K562 (cell line): ENCODE measurements around the gene TTC27. TPM values are rescaled to one million over a fixed set of nuclear protein-coding genes. Genes with fewer than 3 reads are reported as not detected.

ENCODE experiments used
- EGR1 ChIP-seq: fragments of 450-650 bp; conservative IDR thresholded peaks from 2 replicates; pipeline ENCODE4 v1.6.1; 2017; ENCODE audit warnings: mild to moderate bottlenecking
- FOXP1 ChIP-seq: sonication (generic); formaldehyde crosslinking; IDR thresholded peaks from 2 replicates; pipeline ENCODE4 v1.8.0; 2022; ENCODE audit warnings: mild to moderate bottlenecking, missing genetic modification reagents
- GABPA ChIP-seq: fragments of 200-800 bp; sonication (Bioruptor generic); conservative IDR thresholded peaks from 2 replicates; pipeline ENCODE4 v1.6.1; 2016; ENCODE audit warnings: low read depth, missing genetic modification characterization, missing compliant biosample characterization
- GATAD2A ChIP-seq: fragments of 450-650 bp; IDR thresholded peaks from 2 replicates; pipeline ENCODE4 v1.6.1; 2017
- JUN ChIP-seq, 2 experiments: sonication (generic) in 1 of 2; formaldehyde crosslinking in 1 of 2; IDR thresholded peaks; 2 replicates each; pipeline versions ENCODE4 v1.6.1 to v1.8.0; 2012 to 2022; ENCODE audit warnings: borderline replicate concordance in 2 of 2, mild to moderate bottlenecking in 2 of 2, improper control_type of control experiment in 1 of 2, low read depth in 1 of 2, low read length in 1 of 2, missing genetic modification reagents in 1 of 2
- LARP7 ChIP-seq: fragments of 450-650 bp; IDR thresholded peaks from 2 replicates; pipeline ENCODE4 v1.6.1; 2016
- PRDM10 ChIP-seq: fragments of 450-650 bp; IDR thresholded peaks from 2 replicates; pipeline ENCODE4 v1.6.1; 2018; ENCODE audit not compliant: partially characterized antibody
- SP2 ChIP-seq: IDR thresholded peaks from 2 replicates; pipeline ENCODE4 v1.6.1; 2011; ENCODE audit warnings: mild to moderate bottlenecking, low read depth, low read length, moderate library complexity; ENCODE audit not compliant: poor library complexity, severe bottlenecking; ENCODE audit errors: extremely low read depth
- ZBTB17 ChIP-seq: fragments of 450-650 bp; formaldehyde crosslinking; IDR thresholded peaks from 2 replicates; pipeline ENCODE4 v1.4.0; 2020; ENCODE audit warnings: mild to moderate bottlenecking
- ZBTB5 ChIP-seq: fragments of 450-650 bp; IDR thresholded peaks from 2 replicates; pipeline ENCODE4 v1.6.1; 2017; ENCODE audit warnings: antibody characterized with exemption
- ZNF707 ChIP-seq: fragments of 250-450 bp; sonication (Bioruptor Pico); conservative IDR thresholded peaks from 2 replicates; pipeline ENCODE4 v1.8.0; 2022; ENCODE audit warnings: inconsistent platforms, mild to moderate bottlenecking, moderate library complexity
- polyA plus RNA-seq, 8 experiments: library from polyadenylated mRNA; depleted of rRNA in 4 of 8; stranded (reverse) in 5 of 8; unstranded in 3 of 8; fragments of >200 nt; fragmentation: Nextera tagmentation in 2 of 8; fragmentation: Illumina TruSeq in 1 of 8; extraction: Ambion mirVana in 2 of 8; extraction: Trizol in 1 of 8; gene quantifications; 2 replicates each; pipeline versions ENCODE4 v1.2.1 to v1.2.3, GENCODE V29; 2011 to 2014; ENCODE audit warnings: inconsistent platforms in 1 of 8, missing spikeins in 1 of 8
- total RNA-seq, 7 experiments: library from RNA; depleted of rRNA in 6 of 7; stranded (reverse); fragments of >200 nt in 6 of 7; fragmentation: Illumina TruSeq in 2 of 7; extraction: Trizol in 2 of 7; gene quantifications; 2 replicates each; pipeline versions ENCODE4 v1.2.1 to v1.2.3, GENCODE V29; 2011 to 2021; ENCODE audit warnings: low replicate concordance in 1 of 7
- TF ChIP-seq, protein P1 (sequence below): fragments of 250-450 bp; sonication (Bioruptor Pico); IDR thresholded peaks from 2 replicates; pipeline ENCODE4 v1.4.0; 2020; ENCODE audit warnings: borderline replicate concordance
- TF ChIP-seq, protein P2 (sequence below): fragments of 250-450 bp; sonication (Bioruptor Pico); IDR thresholded peaks from 2 replicates; pipeline ENCODE4 v1.8.0; 2021; ENCODE audit warnings: moderate library complexity, mild to moderate bottlenecking, inconsistent platforms

TTC27 gene
- total and polyA plus RNA-seq, 9 of the 15 experiments (the other 6 are each of a cell fraction or from before 2014, with no cell fraction given) = 44.3 to 93.4 (median 57.3) TPM

GRCh38 chr2:32711908-32712501, 84.2 kb downstream of the TTC27 start (continued):
- TF ChIP-seq FOXP1 (CRISPR knock-in tag) (no peak), ZBTB17 (CRISPR knock-in tag) (no peak), JUN (IDR thresholded peaks at IDR 0.05; ENCODE audit: borderline replicate concordance, low read depth, low read length) (no peak), JUN (CRISPR knock-in tag; IDR thresholded peaks at IDR 0.05; ENCODE audit: borderline replicate concordance) (no peak), SP2 (no peak), PRDM10 (no peak), ZNF707 (CRISPR knock-in tag) (no peak), LARP7 (no peak), GABPA (tag) (no peak), EGR1 (no peak), GATAD2A (no peak), ZBTB5 (no peak)
- TF ChIP-seq, protein P1, sequence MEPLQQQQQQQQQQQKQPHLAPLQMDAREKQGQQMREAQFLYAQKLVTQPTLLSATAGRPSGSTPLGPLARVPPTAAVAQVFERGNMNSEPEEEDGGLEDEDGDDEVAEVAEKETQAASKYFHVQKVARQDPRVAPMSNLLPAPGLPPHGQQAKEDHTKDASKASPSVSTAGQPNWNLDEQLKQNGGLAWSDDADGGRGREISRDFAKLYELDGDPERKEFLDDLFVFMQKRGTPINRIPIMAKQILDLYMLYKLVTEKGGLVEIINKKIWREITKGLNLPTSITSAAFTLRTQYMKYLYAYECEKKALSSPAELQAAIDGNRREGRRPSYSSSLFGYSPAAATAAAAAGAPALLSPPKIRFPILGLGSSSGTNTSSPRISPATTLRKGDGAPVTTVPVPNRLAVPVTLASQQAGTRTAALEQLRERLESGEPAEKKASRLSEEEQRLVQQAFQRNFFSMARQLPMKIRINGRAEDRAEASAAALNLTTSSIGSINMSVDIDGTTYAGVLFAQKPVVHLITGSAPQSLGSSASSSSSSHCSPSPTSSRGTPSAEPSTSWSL = no peak
- TF ChIP-seq, protein P2, sequence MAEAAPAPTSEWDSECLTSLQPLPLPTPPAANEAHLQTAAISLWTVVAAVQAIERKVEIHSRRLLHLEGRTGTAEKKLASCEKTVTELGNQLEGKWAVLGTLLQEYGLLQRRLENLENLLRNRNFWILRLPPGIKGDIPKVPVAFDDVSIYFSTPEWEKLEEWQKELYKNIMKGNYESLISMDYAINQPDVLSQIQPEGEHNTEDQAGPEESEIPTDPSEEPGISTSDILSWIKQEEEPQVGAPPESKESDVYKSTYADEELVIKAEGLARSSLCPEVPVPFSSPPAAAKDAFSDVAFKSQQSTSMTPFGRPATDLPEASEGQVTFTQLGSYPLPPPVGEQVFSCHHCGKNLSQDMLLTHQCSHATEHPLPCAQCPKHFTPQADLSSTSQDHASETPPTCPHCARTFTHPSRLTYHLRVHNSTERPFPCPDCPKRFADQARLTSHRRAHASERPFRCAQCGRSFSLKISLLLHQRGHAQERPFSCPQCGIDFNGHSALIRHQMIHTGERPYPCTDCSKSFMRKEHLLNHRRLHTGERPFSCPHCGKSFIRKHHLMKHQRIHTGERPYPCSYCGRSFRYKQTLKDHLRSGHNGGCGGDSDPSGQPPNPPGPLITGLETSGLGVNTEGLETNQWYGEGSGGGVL = no peak
